Activated CD4-positive, CD25-positive, alpha-beta regulatory T cell treated with anti-CD3 and anti-CD28 coated beads, Interleukin-2, amount 50 U/mL, for 72 hours (primary cell): ENCODE data around the gene TUB.

Source experiments
- DNase-seq: peaks from one replicate; pipeline ENCODE4 v3.0.0; 2021

Gene TUB

GRCh38 chr11:8047382-8047781 lies 33.6 kb upstream of the TUB start:
- DNase-seq, result no peak

GRCh38 chr11:8049084-8049483 lies 31.9 kb upstream of the TUB start:
- DNase-seq, result no peak

- DNase-seq, result no peak
Measured at GRCh38 chr11:8055091-8055835, 25.7 kb upstream of the TUB start.

GRCh38 chr11:8055836-8056526 lies 25.0 kb upstream of the TUB start:
- no peak for DNase-seq

GRCh38 chr11:8056810-8057463 lies 24.1 kb upstream of the TUB start:
- DNase-seq, result no peak

GRCh38 chr11:8058216-8058615 lies 22.8 kb upstream of the TUB start:
- DNase-seq, result no peak

- no peak for DNase-seq
Measured at GRCh38 chr11:8059030-8059429, 22.0 kb upstream of the TUB start.

GRCh38 chr11:8059571-8060011 lies 21.4 kb upstream of the TUB start:
- DNase-seq, result no peak

- DNase-seq, result no peak
Measured at GRCh38 chr11:8060146-8060719, 20.8 kb upstream of the TUB start.

- DNase-seq, result no peak
Measured at GRCh38 chr11:8060801-8061554, 20.0 kb upstream of the TUB start.

- no peak for DNase-seq
Measured at GRCh38 chr11:8061555-8062428, 19.2 kb upstream of the TUB start.

GRCh38 chr11:8062781-8063257 lies 18.2 kb upstream of the TUB start:
- no peak for DNase-seq

GRCh38 chr11:8063324-8063723 lies 17.7 kb upstream of the TUB start:
- DNase-seq, result no peak

GRCh38 chr11:8065031-8065430 lies 16.0 kb upstream of the TUB start:
- no peak for DNase-seq

- DNase-seq, result no peak
Measured at GRCh38 chr11:8066036-8066910, 14.7 kb upstream of the TUB start.

- no peak for DNase-seq
Measured at GRCh38 chr11:8066911-8067455, 14.0 kb upstream of the TUB start.

GRCh38 chr11:8067567-8067928 lies 13.5 kb upstream of the TUB start:
- no peak for DNase-seq

- no peak for DNase-seq
Measured at GRCh38 chr11:8067929-8068575, 13.0 kb upstream of the TUB start.

GRCh38 chr11:8068605-8069221 lies 12.3 kb upstream of the TUB start:
- DNase-seq, result no peak
